Measurements from ENCODE around the gene CENPQ. TPM values are rescaled to one million over a fixed set of nuclear protein-coding genes. Genes with fewer than 3 reads are reported as not detected.

CENPQ gene
- total and polyA plus RNA-seq, 2 of the 8 experiments (the other 6 are each of a cell fraction or from before 2014, with no cell fraction given) = 9.4 to 19.6 TPM

DNA sequence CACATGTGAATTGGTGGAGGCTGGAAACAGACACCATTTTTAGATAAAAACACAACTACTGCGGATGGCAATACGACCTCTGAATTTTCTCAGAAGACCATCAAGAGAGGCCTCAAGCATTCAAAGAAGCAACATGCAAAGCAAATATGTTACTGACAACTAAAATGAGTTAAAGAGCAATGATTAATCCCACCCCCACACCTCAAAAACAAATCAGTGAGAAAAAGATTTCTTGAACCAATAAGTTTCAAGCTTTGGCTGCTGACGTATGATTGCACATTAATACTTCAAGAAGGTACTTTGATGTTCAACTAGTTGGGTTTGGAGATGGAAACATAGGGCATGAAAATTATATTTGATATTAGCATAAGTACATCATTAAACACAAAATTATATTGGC, 1.1 kb upstream of the CENPQ start (continued):
- TF ChIP-seq, protein P1, sequence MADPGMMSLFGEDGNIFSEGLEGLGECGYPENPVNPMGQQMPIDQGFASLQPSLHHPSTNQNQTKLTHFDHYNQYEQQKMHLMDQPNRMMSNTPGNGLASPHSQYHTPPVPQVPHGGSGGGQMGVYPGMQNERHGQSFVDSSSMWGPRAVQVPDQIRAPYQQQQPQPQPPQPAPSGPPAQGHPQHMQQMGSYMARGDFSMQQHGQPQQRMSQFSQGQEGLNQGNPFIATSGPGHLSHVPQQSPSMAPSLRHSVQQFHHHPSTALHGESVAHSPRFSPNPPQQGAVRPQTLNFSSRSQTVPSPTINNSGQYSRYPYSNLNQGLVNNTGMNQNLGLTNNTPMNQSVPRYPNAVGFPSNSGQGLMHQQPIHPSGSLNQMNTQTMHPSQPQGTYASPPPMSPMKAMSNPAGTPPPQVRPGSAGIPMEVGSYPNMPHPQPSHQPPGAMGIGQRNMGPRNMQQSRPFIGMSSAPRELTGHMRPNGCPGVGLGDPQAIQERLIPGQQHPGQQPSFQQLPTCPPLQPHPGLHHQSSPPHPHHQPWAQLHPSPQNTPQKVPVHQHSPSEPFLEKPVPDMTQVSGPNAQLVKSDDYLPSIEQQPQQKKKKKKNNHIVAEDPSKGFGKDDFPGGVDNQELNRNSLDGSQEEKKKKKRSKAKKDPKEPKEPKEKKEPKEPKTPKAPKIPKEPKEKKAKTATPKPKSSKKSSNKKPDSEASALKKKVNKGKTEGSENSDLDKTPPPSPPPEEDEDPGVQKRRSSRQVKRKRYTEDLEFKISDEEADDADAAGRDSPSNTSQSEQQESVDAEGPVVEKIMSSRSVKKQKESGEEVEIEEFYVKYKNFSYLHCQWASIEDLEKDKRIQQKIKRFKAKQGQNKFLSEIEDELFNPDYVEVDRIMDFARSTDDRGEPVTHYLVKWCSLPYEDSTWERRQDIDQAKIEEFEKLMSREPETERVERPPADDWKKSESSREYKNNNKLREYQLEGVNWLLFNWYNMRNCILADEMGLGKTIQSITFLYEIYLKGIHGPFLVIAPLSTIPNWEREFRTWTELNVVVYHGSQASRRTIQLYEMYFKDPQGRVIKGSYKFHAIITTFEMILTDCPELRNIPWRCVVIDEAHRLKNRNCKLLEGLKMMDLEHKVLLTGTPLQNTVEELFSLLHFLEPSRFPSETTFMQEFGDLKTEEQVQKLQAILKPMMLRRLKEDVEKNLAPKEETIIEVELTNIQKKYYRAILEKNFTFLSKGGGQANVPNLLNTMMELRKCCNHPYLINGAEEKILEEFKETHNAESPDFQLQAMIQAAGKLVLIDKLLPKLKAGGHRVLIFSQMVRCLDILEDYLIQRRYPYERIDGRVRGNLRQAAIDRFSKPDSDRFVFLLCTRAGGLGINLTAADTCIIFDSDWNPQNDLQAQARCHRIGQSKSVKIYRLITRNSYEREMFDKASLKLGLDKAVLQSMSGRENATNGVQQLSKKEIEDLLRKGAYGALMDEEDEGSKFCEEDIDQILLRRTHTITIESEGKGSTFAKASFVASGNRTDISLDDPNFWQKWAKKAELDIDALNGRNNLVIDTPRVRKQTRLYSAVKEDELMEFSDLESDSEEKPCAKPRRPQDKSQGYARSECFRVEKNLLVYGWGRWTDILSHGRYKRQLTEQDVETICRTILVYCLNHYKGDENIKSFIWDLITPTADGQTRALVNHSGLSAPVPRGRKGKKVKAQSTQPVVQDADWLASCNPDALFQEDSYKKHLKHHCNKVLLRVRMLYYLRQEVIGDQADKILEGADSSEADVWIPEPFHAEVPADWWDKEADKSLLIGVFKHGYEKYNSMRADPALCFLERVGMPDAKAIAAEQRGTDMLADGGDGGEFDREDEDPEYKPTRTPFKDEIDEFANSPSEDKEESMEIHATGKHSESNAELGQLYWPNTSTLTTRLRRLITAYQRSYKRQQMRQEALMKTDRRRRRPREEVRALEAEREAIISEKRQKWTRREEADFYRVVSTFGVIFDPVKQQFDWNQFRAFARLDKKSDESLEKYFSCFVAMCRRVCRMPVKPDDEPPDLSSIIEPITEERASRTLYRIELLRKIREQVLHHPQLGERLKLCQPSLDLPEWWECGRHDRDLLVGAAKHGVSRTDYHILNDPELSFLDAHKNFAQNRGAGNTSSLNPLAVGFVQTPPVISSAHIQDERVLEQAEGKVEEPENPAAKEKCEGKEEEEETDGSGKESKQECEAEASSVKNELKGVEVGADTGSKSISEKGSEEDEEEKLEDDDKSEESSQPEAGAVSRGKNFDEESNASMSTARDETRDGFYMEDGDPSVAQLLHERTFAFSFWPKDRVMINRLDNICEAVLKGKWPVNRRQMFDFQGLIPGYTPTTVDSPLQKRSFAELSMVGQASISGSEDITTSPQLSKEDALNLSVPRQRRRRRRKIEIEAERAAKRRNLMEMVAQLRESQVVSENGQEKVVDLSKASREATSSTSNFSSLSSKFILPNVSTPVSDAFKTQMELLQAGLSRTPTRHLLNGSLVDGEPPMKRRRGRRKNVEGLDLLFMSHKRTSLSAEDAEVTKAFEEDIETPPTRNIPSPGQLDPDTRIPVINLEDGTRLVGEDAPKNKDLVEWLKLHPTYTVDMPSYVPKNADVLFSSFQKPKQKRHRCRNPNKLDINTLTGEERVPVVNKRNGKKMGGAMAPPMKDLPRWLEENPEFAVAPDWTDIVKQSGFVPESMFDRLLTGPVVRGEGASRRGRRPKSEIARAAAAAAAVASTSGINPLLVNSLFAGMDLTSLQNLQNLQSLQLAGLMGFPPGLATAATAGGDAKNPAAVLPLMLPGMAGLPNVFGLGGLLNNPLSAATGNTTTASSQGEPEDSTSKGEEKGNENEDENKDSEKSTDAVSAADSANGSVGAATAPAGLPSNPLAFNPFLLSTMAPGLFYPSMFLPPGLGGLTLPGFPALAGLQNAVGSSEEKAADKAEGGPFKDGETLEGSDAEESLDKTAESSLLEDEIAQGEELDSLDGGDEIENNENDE (IDR thresholded peaks at IDR 0.05; ENCODE audit: insufficient replicate concordance, low read length) = no peak
- TF ChIP-seq CHD1 (IDR thresholded peaks at IDR 0.05; ENCODE audit: low read depth, low read length) = no peak
- no peak for TF ChIP-seq KDM5A (IDR thresholded peaks at IDR 0.05; ENCODE audit: low read length)
- TF ChIP-seq TAF7 (optimal IDR thresholded peaks at IDR 0.05; ENCODE audit: borderline replicate concordance, low read depth, low read length) = no peak
- TF ChIP-seq SAP30 (IDR thresholded peaks at IDR 0.05; ENCODE audit: insufficient read depth, insufficient replicate concordance, low read length) = no peak
- TF ChIP-seq RNF2 (IDR thresholded peaks at IDR 0.05; ENCODE audit: borderline replicate concordance, low read depth, low read length, missing control alignments, poor library complexity, severe bottlenecking) = no peak
- no peak for TF ChIP-seq TCF12 (IDR thresholded peaks at IDR 0.05; ENCODE audit: low read depth, low read length)
- no peak for TF ChIP-seq KDM1A (IDR thresholded peaks at IDR 0.05; ENCODE audit: borderline replicate concordance, low read length)
- no peak for TF ChIP-seq GTF2F1 (IDR thresholded peaks at IDR 0.05; ENCODE audit: borderline replicate concordance, low read depth, low read length)
- TF ChIP-seq YY1 (IDR thresholded peaks at IDR 0.05; ENCODE audit: low read depth, low read length) = no peak
- no peak for TF ChIP-seq MAFK (IDR thresholded peaks at IDR 0.05; ENCODE audit: low read depth, low read length)

Measured in H1 (cell line).